HEK293 (cell line): ENCODE data around the gene TAS1R3.

Experiments
- CTCF ChIA-PET: fragments of 350-600 bp; formaldehyde crosslinking; extraction: SDS; loops from one replicate; lab custom pipeline; 2021; ENCODE audit warnings: antibody characterized with exemption; lab: Yijun Ruan, JAX
- POLR2A ChIA-PET: fragments of 300-600 bp; formaldehyde crosslinking; extraction: SDS; loops from one replicate; lab custom pipeline; 2020; ENCODE audit warnings: antibody characterized with exemption, inconsistent platforms; lab: Yijun Ruan, JAX
- H3K27ac ChIP-seq: fragments of 200-500 bp; sonication (Bioruptor generic); 2 replicates; pipeline ENCODE4 v1.5.1; 2014; ENCODE audit warnings: low read depth, low read length, control low read depth, inconsistent platforms; ENCODE audit errors: extremely low read depth
- H3K36me3 ChIP-seq, 2 experiments: fragments of 200-500 bp in 1 of 2; sonication (Bioruptor generic) in 1 of 2; 1 replicate in 1 of 2; 2 replicates in 1 of 2; pipeline ENCODE4 v1.5.1; 2014 to 2017; ENCODE audit warnings: inconsistent platforms in 2 of 2, low read length in 2 of 2; ENCODE audit not compliant: control insufficient read depth in 2 of 2, insufficient read depth in 1 of 2
- H3K4me1 ChIP-seq: fragments of 200-500 bp; sonication (Bioruptor generic); 2 replicates; pipeline ENCODE4 v1.5.1; 2014; ENCODE audit warnings: mild to moderate bottlenecking, low read length, inconsistent platforms; ENCODE audit not compliant: control insufficient read depth, insufficient read depth
- H3K4me3 ChIP-seq: 2 replicates; pipeline ENCODE4 v1.5.1; 2011; ENCODE audit warnings: low read depth, mild to moderate bottlenecking, control low read depth, low read length, moderate library complexity
- H3K9me3 ChIP-seq: fragments of 200-500 bp; sonication (Bioruptor generic); 2 replicates; pipeline ENCODE4 v1.5.1; 2014; ENCODE audit warnings: low read depth, low read length, inconsistent platforms; ENCODE audit not compliant: control insufficient read depth, insufficient read depth
- HOXC10 ChIP-seq: sonication (generic); formaldehyde crosslinking; IDR thresholded peaks from 2 replicates; pipeline ENCODE4 v1.8.1; 2023; ENCODE audit warnings: mild to moderate bottlenecking, missing genetic modification reagents
- HOXD13 ChIP-seq: sonication (generic); formaldehyde crosslinking; IDR thresholded peaks from 2 replicates; pipeline ENCODE4 v1.8.0; 2022; ENCODE audit warnings: missing genetic modification reagents, borderline replicate concordance
- SALL2 ChIP-seq: fragments of 450-650 bp; formaldehyde crosslinking; IDR thresholded peaks from 2 replicates; pipeline ENCODE4 v1.5.0; 2017; ENCODE audit warnings: missing biosample characterization, mild to moderate bottlenecking, missing genetic modification characterization, borderline replicate concordance
- SP3 ChIP-seq: fragments of 450-650 bp; formaldehyde crosslinking; IDR thresholded peaks from 2 replicates; pipeline ENCODE4 v1.5.1; 2016; ENCODE audit warnings: missing biosample characterization, missing genetic modification characterization
- TCF7L2 ChIP-seq: IDR thresholded peaks from 2 replicates; pipeline ENCODE4 v1.6.1; 2011; ENCODE audit warnings: low read depth, mild to moderate bottlenecking, inconsistent platforms, low read length, moderate library complexity, borderline replicate concordance
- YY2 ChIP-seq: fragments of 450-650 bp; formaldehyde crosslinking; IDR thresholded peaks from 2 replicates; pipeline ENCODE4 v1.5.1; 2016; ENCODE audit warnings: missing biosample characterization, missing genetic modification characterization
- ZBTB8A ChIP-seq: fragments of 450-650 bp; formaldehyde crosslinking; IDR thresholded peaks from 2 replicates; pipeline ENCODE4 v1.5.1; 2016; ENCODE audit warnings: missing biosample characterization, missing genetic modification characterization
- ZNF174 ChIP-seq: fragments of 450-650 bp; formaldehyde crosslinking; IDR thresholded peaks from 2 replicates; pipeline ENCODE4 v1.5.0; 2017; ENCODE audit warnings: missing biosample characterization, mild to moderate bottlenecking, missing genetic modification characterization
- ZNF175 ChIP-seq: fragments of 450-650 bp; formaldehyde crosslinking; IDR thresholded peaks from 2 replicates; pipeline ENCODE4 v1.5.1; 2016; ENCODE audit warnings: missing biosample characterization, missing genetic modification characterization
- ZNF24 ChIP-seq: fragments of 450-650 bp; formaldehyde crosslinking; IDR thresholded peaks from 2 replicates; pipeline ENCODE4 v1.5.1; 2016; ENCODE audit warnings: missing biosample characterization, missing genetic modification characterization
- ZNF335 ChIP-seq: fragments of 450-650 bp; formaldehyde crosslinking; conservative IDR thresholded peaks from 2 replicates; pipeline ENCODE4 v1.5.1; 2016; ENCODE audit warnings: missing biosample characterization, missing genetic modification characterization
- ZNF391 ChIP-seq: fragments of 450-650 bp; formaldehyde crosslinking; IDR thresholded peaks from 2 replicates; pipeline ENCODE4 v1.5.1; 2016; ENCODE audit warnings: low read depth, missing biosample characterization, missing genetic modification characterization, borderline replicate concordance
- ZNF423 ChIP-seq: fragments of 450-650 bp; formaldehyde crosslinking; IDR thresholded peaks from 2 replicates; pipeline ENCODE4 v1.5.1; 2016; ENCODE audit warnings: missing biosample characterization, missing genetic modification characterization
- ZNF426 ChIP-seq: fragments of 450-650 bp; formaldehyde crosslinking; IDR thresholded peaks from 2 replicates; pipeline ENCODE4 v1.5.1; 2017; ENCODE audit warnings: missing biosample characterization, missing genetic modification characterization, mild to moderate bottlenecking, inconsistent platforms, moderate library complexity
- ZNF473 ChIP-seq: fragments of 450-650 bp; formaldehyde crosslinking; IDR thresholded peaks from 2 replicates; pipeline ENCODE4 v1.5.1; 2017; ENCODE audit warnings: missing biosample characterization, missing genetic modification characterization
- ZNF549 ChIP-seq: fragments of 450-650 bp; IDR thresholded peaks from 2 replicates; pipeline ENCODE4 v1.5.1; 2018; ENCODE audit warnings: missing biosample characterization, missing genetic modification characterization, mild to moderate bottlenecking, inconsistent platforms, moderate library complexity
- ZNF558 ChIP-seq: fragments of 450-650 bp; formaldehyde crosslinking; IDR thresholded peaks from 2 replicates; pipeline ENCODE4 v1.5.1; 2016; ENCODE audit warnings: missing biosample characterization, missing genetic modification characterization
- ZNF585B ChIP-seq: fragments of 450-650 bp; formaldehyde crosslinking; IDR thresholded peaks from 2 replicates; pipeline ENCODE4 v1.5.1; 2016; ENCODE audit warnings: missing biosample characterization, missing genetic modification characterization
- ZSCAN30 ChIP-seq: fragments of 450-650 bp; IDR thresholded peaks from 2 replicates; pipeline ENCODE4 v1.5.1; 2018; ENCODE audit warnings: missing biosample characterization, mild to moderate bottlenecking, missing genetic modification characterization, moderate library complexity
- TF ChIP-seq, protein P1 (sequence below): fragments of 450-650 bp; formaldehyde crosslinking; IDR thresholded peaks from 2 replicates; pipeline ENCODE4 v1.5.1; 2016; ENCODE audit warnings: missing biosample characterization, missing genetic modification characterization
- TF ChIP-seq, protein P2 (sequence below): fragments of 450-650 bp; formaldehyde crosslinking; IDR thresholded peaks from 2 replicates; pipeline ENCODE4 v1.5.1; 2017; ENCODE audit warnings: missing biosample characterization, missing genetic modification characterization
- TF ChIP-seq, protein P3 (sequence below): fragments of 450-650 bp; formaldehyde crosslinking; IDR thresholded peaks from 2 replicates; pipeline ENCODE4 v1.5.1; 2016; ENCODE audit warnings: missing biosample characterization, missing genetic modification characterization, borderline replicate concordance

Gene TAS1R3

DNA sequence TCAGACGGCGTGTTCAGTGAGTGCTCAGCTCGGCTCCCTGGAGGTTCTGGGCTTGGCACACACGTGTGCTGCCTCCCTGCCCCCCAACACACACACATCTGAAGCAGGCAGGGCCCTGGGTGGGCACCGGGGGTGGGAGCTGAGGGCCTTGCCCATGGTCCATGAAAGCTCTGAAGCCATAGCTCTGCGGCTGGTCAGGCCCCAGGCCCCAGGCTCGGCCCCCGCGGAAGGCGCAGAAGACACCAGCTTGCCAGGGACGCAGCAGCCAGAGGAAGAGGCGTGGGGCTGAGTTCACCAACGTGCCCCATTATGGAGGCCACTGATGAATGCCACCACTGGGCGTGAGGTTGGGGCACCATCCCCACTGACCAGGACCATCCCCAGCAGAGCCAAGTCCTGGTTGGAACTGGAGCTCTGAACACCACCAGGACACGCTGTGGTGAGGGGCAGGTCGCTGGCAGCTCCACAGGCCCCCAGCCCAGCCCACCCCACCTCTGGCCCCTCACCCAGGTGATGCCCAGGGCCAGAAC, 39.8 kb downstream of the TAS1R3 start:
- POLR2A ChIA-PET: interaction anchor here (0.8 to 1.0 kb wide), 2 partner anchors 17 to 71 kb away, joined by 3 read pairs; no protein-coding TSS in a partner anchor
- no peak overlapping the region for H3K27ac ChIP-seq
- no peak for TF ChIP-seq ZNF175
- no peak for TF ChIP-seq ZBTB8A (tag by site-specific recombination)
- TF ChIP-seq, protein P1, sequence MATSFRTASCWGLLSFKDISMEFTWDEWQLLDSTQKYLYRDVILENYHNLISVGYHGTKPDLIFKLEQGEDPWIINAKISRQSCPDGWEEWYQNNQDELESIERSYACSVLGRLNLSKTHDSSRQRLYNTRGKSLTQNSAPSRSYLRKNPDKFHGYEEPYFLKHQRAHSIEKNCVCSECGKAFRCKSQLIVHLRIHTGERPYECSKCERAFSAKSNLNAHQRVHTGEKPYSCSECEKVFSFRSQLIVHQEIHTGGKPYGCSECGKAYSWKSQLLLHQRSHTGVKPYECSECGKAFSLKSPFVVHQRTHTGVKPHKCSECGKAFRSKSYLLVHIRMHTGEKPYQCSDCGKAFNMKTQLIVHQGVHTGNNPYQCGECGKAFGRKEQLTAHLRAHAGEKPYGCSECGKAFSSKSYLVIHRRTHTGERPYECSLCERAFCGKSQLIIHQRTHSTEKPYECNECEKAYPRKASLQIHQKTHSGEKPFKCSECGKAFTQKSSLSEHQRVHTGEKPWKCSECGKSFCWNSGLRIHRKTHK (tag by site-specific recombination): no peak
- no peak for TF ChIP-seq ZNF585B
- no peak for TF ChIP-seq ZNF335
- TF ChIP-seq HOXD13 (CRISPR knock-in tag): no peak
- TF ChIP-seq ZNF24 (tag by site-specific recombination): no peak
- no peak for TF ChIP-seq HOXC10 (CRISPR knock-in tag)
- TF ChIP-seq, protein P2, sequence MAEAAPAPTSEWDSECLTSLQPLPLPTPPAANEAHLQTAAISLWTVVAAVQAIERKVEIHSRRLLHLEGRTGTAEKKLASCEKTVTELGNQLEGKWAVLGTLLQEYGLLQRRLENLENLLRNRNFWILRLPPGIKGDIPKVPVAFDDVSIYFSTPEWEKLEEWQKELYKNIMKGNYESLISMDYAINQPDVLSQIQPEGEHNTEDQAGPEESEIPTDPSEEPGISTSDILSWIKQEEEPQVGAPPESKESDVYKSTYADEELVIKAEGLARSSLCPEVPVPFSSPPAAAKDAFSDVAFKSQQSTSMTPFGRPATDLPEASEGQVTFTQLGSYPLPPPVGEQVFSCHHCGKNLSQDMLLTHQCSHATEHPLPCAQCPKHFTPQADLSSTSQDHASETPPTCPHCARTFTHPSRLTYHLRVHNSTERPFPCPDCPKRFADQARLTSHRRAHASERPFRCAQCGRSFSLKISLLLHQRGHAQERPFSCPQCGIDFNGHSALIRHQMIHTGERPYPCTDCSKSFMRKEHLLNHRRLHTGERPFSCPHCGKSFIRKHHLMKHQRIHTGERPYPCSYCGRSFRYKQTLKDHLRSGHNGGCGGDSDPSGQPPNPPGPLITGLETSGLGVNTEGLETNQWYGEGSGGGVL (tag by site-specific recombination): no peak
- TF ChIP-seq YY2 (tag by site-specific recombination): no peak
- TF ChIP-seq, protein P3, sequence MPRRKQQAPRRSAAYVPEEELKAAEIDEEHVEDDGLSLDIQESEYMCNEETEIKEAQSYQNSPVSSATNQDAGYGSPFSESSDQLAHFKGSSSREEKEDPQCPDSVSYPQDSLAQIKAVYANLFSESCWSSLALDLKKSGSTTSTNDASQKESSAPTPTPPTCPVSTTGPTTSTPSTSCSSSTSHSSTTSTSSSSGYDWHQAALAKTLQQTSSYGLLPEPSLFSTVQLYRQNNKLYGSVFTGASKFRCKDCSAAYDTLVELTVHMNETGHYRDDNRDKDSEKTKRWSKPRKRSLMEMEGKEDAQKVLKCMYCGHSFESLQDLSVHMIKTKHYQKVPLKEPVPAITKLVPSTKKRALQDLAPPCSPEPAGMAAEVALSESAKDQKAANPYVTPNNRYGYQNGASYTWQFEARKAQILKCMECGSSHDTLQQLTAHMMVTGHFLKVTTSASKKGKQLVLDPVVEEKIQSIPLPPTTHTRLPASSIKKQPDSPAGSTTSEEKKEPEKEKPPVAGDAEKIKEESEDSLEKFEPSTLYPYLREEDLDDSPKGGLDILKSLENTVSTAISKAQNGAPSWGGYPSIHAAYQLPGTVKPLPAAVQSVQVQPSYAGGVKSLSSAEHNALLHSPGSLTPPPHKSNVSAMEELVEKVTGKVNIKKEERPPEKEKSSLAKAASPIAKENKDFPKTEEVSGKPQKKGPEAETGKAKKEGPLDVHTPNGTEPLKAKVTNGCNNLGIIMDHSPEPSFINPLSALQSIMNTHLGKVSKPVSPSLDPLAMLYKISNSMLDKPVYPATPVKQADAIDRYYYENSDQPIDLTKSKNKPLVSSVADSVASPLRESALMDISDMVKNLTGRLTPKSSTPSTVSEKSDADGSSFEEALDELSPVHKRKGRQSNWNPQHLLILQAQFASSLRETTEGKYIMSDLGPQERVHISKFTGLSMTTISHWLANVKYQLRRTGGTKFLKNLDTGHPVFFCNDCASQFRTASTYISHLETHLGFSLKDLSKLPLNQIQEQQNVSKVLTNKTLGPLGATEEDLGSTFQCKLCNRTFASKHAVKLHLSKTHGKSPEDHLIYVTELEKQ: no peak
- TF ChIP-seq ZSCAN30 (tag by site-specific recombination): no peak
- TF ChIP-seq ZNF174: no peak
- no peak for TF ChIP-seq SP3 (tag by site-specific recombination)
- no peak for TF ChIP-seq SALL2
- TF ChIP-seq ZNF426: no peak
- TF ChIP-seq, all 188 proteins: peak for 0
- CTCF ChIA-PET: interaction anchor here (1.1 to 2.0 kb wide), 3 partner anchors 8 to 38 kb away, joined by 4 to 15 read pairs (median 5); no protein-coding TSS in a partner anchor
- H3K4me1 ChIP-seq: peaks cover 4% of the 10 kb centered on the region; the same call in 1 of the 2 replicates
- no peaks in the 10 kb centered on the region for H3K9me3 ChIP-seq
- H3K4me3 ChIP-seq: no peak overlapping the region
- H3K36me3 ChIP-seq: peaks cover 0 to 33% of the 10 kb centered on the region in 2 experiments; a peak in 2 of 3 replicates

DNA sequence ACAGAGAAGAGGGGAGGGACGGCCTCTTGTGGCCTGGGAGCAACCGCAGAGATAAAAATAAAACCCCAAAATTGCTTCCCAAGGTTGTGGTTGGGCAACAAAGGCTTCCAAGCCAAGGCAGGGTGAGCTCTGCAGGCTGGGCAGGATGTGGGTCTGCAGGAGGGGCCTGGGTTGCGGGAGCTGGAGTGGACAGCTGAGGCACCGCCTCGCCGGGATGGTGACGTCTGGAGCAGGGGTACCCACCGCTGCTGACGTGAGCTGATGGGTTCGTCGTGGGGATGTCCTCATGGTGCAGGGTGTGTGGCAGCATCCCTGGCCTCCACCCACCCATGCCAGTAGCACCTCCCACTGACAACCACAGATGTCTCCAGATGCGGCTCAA, 40.3 kb downstream of the TAS1R3 start:
- Histone ChIP-seq H3K9me3 (no peaks in the 10 kb centered on the region), H3K27ac (no peak overlapping the region), H3K36me3 (peaks cover 0 to 37% of the 10 kb centered on the region in 2 experiments; a peak in 2 of 3 replicates), H3K4me3 (no peak overlapping the region), H3K4me1 (peaks cover 4% of the 10 kb centered on the region; the same call in 1 of the 2 replicates)
- no peak for TF ChIP-seq ZNF549 (tag by site-specific recombination)
- TF ChIP-seq TCF7L2: no peak
- no peak for TF ChIP-seq ZNF473
- TF ChIP-seq ZNF335: no peak
- TF ChIP-seq ZNF391 (tag by site-specific recombination): no peak
- no peak for TF ChIP-seq ZNF423 (tag by site-specific recombination)
- TF ChIP-seq ZNF558: no peak
- ChIA-PET CTCF (interaction anchor here (0.7 to 2.8 kb wide), 12 partner anchors 8 to 95 kb away, joined by 3 to 18 read pairs (median 4); no protein-coding TSS in a partner anchor), POLR2A (interaction anchor here (1.0 to 1.5 kb wide), 2 partner anchors 18 to 62 kb away, joined by 3 read pairs; no protein-coding TSS in a partner anchor)
